Measurements from ENCODE around the gene KRT5.

- TF ChIP-seq POLR2A (IDR thresholded peaks at IDR 0.05) (no peak), EP300 (IDR thresholded peaks at IDR 0.05) (no peak), POLR2AphosphoS5 (IDR thresholded peaks at IDR 0.05) (no peak)
- TF ChIP-seq, protein P1, sequence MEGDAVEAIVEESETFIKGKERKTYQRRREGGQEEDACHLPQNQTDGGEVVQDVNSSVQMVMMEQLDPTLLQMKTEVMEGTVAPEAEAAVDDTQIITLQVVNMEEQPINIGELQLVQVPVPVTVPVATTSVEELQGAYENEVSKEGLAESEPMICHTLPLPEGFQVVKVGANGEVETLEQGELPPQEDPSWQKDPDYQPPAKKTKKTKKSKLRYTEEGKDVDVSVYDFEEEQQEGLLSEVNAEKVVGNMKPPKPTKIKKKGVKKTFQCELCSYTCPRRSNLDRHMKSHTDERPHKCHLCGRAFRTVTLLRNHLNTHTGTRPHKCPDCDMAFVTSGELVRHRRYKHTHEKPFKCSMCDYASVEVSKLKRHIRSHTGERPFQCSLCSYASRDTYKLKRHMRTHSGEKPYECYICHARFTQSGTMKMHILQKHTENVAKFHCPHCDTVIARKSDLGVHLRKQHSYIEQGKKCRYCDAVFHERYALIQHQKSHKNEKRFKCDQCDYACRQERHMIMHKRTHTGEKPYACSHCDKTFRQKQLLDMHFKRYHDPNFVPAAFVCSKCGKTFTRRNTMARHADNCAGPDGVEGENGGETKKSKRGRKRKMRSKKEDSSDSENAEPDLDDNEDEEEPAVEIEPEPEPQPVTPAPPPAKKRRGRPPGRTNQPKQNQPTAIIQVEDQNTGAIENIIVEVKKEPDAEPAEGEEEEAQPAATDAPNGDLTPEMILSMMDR (IDR thresholded peaks at IDR 0.05): no peak
Observed at GRCh38 chr12:52537101-52537500, 16.9 kb upstream of the KRT5 start.

Data from upper lobe of left lung (tissue), 4 donors.